HCT116 (cell line): Measurements from ENCODE around the gene TLR3. TPM values are rescaled to one million over a fixed set of nuclear protein-coding genes. Genes with fewer than 3 reads are reported as not detected.
A peak's percentile ranks its signal among the peaks of the same experiment; 100 is the strongest.

ENCODE experiments used
- ATAC-seq: fragments of 200-7000 bp; cut with Tn5 transposase; 2 replicates; pipeline ENCODE4 v1.9.1; 2020; ENCODE audit warnings: mild to moderate bottlenecking, moderate library complexity
- BruUV-seq: library from RNA; stranded (reverse); fragments of 400-500 nt; replicated peaks from 2 replicates; lab custom pipeline; 2021; lab: Mats Ljungman, UMichigan
- CTCF ChIA-PET: fragments of 300-600 bp; sonication (Branson Sonifier 250); formaldehyde crosslinking; loops from one replicate; lab custom pipeline; 2021; ENCODE audit warnings: antibody characterized with exemption; lab: Charles Lee
- POLR2A ChIA-PET: fragments of 300-600, 350-600 bp; sonication (Branson Sonifier 250); formaldehyde crosslinking; loops from one replicate; lab custom pipeline; 2021; ENCODE audit warnings: antibody characterized with exemption; lab: Charles Lee
- RAD21 ChIA-PET, 2 experiments: fragments of 300-600 bp; sonication (Branson Sonifier 250); formaldehyde crosslinking; loops; one replicate each; lab custom pipeline; 2023; ENCODE audit warnings: low total read pairs in 2 of 2; ENCODE audit not compliant: uncharacterized antibody in 2 of 2, unreplicated experiment in 2 of 2, low non-redundant PET in 1 of 2; lab: Charles Lee
- DNase-seq: peaks from one replicate; pipeline ENCODE4 v3.0.0-alpha.2; 2010; ENCODE audit warnings: low read depth, low spot score
- H2AFZ ChIP-seq: fragments of 200-600 bp; shearing (Covaris generic), sonication (generic); 2 replicates; pipeline ENCODE4 v1.6.1; 2017; ENCODE audit warnings: low read depth, mixed run types, mixed read lengths, antibody characterized with exemption, low read length; ENCODE audit not compliant: poor library complexity, severe bottlenecking
- H3K27ac ChIP-seq: 2 replicates; pipeline ENCODE4 v1.5.1; 2012; ENCODE audit warnings: low read depth, low read length
- H3K27me3 ChIP-seq: fragments of 200-600 bp; sonication (generic); 2 replicates; pipeline ENCODE4 v1.6.1; 2016; ENCODE audit warnings: mixed run types, low read length, mixed read lengths; ENCODE audit not compliant: insufficient read depth
- H3K36me3 ChIP-seq, 2 experiments: fragments of 200-500 bp in 1 of 2; fragments of 200-600 bp in 1 of 2; sonication (Bioruptor generic) in 1 of 2; sonication (generic) in 1 of 2; 2 replicates each; pipeline versions ENCODE4 v1.5.1 to v1.6.1; 2014 to 2016; ENCODE audit warnings: low read length in 2 of 2, inconsistent platforms in 1 of 2, mixed read lengths in 1 of 2, mixed run types in 1 of 2; ENCODE audit not compliant: insufficient read depth in 2 of 2, control insufficient read depth in 1 of 2
- H3K4me1 ChIP-seq, 2 experiments: fragments of 200-600 bp in 1 of 2; sonication (generic) in 1 of 2; 2 replicates each; pipeline versions ENCODE4 v1.5.1 to v1.6.1; 2012 to 2017; ENCODE audit warnings: low read length in 2 of 2, inconsistent platforms in 1 of 2, mild to moderate bottlenecking in 1 of 2, mixed read lengths in 1 of 2, mixed run types in 1 of 2, moderate library complexity in 1 of 2; ENCODE audit not compliant: insufficient read depth in 2 of 2, control insufficient read depth in 1 of 2
- H3K4me2 ChIP-seq: fragments of 200-600 bp; sonication (generic); 2 replicates; pipeline ENCODE4 v1.6.1; 2017; ENCODE audit warnings: mixed run types, low read length, mixed read lengths
- H3K4me3 ChIP-seq, 2 experiments: fragments of 200-600 bp in 1 of 2; sonication (generic) in 1 of 2; replicated peaks in 1 of 2; 2 replicates each; pipeline ENCODE4 v1.5.1; 2011 to 2016; ENCODE audit warnings: low read length in 2 of 2, control low read depth in 1 of 2, low read depth in 1 of 2, mild to moderate bottlenecking in 1 of 2, mixed read lengths in 1 of 2, mixed run types in 1 of 2
- H3K79me2 ChIP-seq: fragments of 200-600 bp; sonication (generic); 2 replicates; pipeline ENCODE4 v1.6.1; 2017; ENCODE audit warnings: mild to moderate bottlenecking, mixed run types, low read length, moderate library complexity, mixed read lengths; ENCODE audit not compliant: insufficient read depth
- H3K9ac ChIP-seq: fragments of 200-600 bp; sonication (generic); 2 replicates; pipeline ENCODE4 v1.6.1; 2016; ENCODE audit warnings: low read length, mixed read lengths
- H3K9me2 ChIP-seq: fragments of 200-600 bp; sonication (generic), shearing (Covaris generic); 2 replicates; pipeline ENCODE4 v1.6.1; 2017; ENCODE audit warnings: mixed run types, mild to moderate bottlenecking, moderate library complexity; ENCODE audit not compliant: insufficient read depth
- H3K9me3 ChIP-seq, 2 experiments: fragments of 200-500 bp in 1 of 2; fragments of 200-600 bp in 1 of 2; sonication (Bioruptor generic) in 1 of 2; sonication (generic) in 1 of 2; 2 replicates each; pipeline ENCODE4 v1.6.1; 2014 to 2017; ENCODE audit warnings: low read length in 2 of 2, mixed read lengths in 2 of 2, inconsistent platforms in 1 of 2, low read depth in 1 of 2, mild to moderate bottlenecking in 1 of 2, mixed run types in 1 of 2, moderate library complexity in 1 of 2; ENCODE audit not compliant: control insufficient read depth in 1 of 2, insufficient read depth in 1 of 2
- H4K20me1 ChIP-seq: fragments of 200-600 bp; sonication (generic), shearing (Covaris generic); 2 replicates; pipeline ENCODE4 v1.6.1; 2017; ENCODE audit warnings: mixed run types, mild to moderate bottlenecking, moderate library complexity; ENCODE audit not compliant: insufficient read depth
- CBX3 ChIP-seq: IDR thresholded peaks from 2 replicates; pipeline ENCODE4 v1.6.1; 2012; ENCODE audit warnings: low read depth
- EZH2phosphoT487 ChIP-seq: fragments of 200-600 bp; IDR thresholded peaks from 2 replicates; pipeline ENCODE4 v1.6.1; 2018; ENCODE audit warnings: antibody characterized with exemption, borderline replicate concordance
- POLR2AphosphoS5 ChIP-seq: IDR thresholded peaks from 2 replicates; pipeline ENCODE4 v1.6.1; 2011; ENCODE audit warnings: mild to moderate bottlenecking, low read depth, low read length, moderate library complexity
- RAD21 ChIP-seq: IDR thresholded peaks from 2 replicates; pipeline ENCODE4 v1.6.1; 2012; ENCODE audit warnings: low read depth, mild to moderate bottlenecking
- SIN3A ChIP-seq: IDR thresholded peaks from 2 replicates; pipeline ENCODE4 v1.6.1; 2012; ENCODE audit warnings: low read depth
- SRF ChIP-seq: IDR thresholded peaks from 2 replicates; pipeline ENCODE4 v1.6.1; 2012; ENCODE audit warnings: low read depth
- intact Hi-C: fragments of 100-400 bp; cut with micrococcal nuclease; formaldehyde crosslinking; loops from 2 replicates; pipeline ENCODE4 v1.10.0; 2022
- total RNA-seq: library from RNA; stranded (reverse); gene quantifications from one replicate; pipeline ENCODE4 v1.2.1, GENCODE V29; 2021; ENCODE audit not compliant: unreplicated experiment
- TF ChIP-seq, protein P1 (sequence below): IDR thresholded peaks from 2 replicates; pipeline ENCODE4 v1.6.1; 2012
- TF ChIP-seq, protein P2 (sequence below), 3 experiments: fragments of 200-600 bp in 1 of 3; sonication (generic) in 1 of 3; IDR thresholded peaks in 2 of 3; conservative IDR thresholded peaks in 1 of 3; 2 replicates each; pipeline ENCODE4 v1.5.1; 2012 to 2017; ENCODE audit warnings: low read depth in 2 of 3, low read length in 2 of 3, antibody characterized with exemption in 1 of 3, borderline replicate concordance in 1 of 3, control low read depth in 1 of 3, mild to moderate bottlenecking in 1 of 3, mixed read lengths in 1 of 3, mixed run types in 1 of 3, moderate library complexity in 1 of 3; ENCODE audit not compliant: insufficient read depth in 1 of 3
- TF ChIP-seq, protein P3 (sequence below): IDR thresholded peaks from 2 replicates; pipeline ENCODE4 v1.6.1; 2011; ENCODE audit warnings: mild to moderate bottlenecking, low read length, moderate library complexity; ENCODE audit not compliant: insufficient replicate concordance; ENCODE audit errors: extremely low read depth
- TF ChIP-seq, protein P4 (sequence below): IDR thresholded peaks from 2 replicates; pipeline ENCODE4 v1.6.1; 2012; ENCODE audit warnings: low read depth
- TF ChIP-seq, protein P5 (sequence below): IDR thresholded peaks from 2 replicates; pipeline ENCODE4 v1.6.1; 2012

The TLR3 gene
- total RNA-seq, 1 experiment from 2014 or later = 1.3 TPM

DNA sequence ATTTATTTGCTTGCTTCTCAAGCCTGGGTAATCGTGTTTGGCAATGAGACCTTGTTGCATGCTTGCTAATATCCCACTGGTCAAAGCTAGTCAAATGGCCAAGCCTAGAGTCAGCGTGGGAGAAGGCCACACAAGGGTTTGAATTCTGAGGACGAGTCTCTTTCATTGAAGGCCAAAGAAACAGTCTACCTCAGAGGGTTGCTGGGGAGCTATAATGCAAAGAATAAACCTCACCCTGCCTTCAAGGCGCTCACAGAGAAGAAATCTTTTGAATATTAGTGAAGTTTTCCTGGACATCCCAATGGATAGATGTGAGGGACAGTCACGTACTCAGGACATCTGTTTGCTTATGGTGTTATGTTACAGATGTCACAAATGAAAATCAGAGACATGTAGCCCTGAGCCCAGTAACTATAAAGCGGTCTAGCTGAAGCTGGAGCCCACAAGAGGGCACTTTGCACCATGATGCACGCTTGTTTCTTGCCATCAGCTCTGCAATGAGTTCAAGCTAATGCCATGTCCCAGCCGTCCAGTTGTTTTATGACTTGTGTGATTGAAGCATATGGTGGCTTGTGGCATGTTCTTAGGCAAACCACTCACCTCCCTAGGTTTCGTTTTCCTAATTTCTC is 1.1 kb upstream of the TLR3 start:
- Histone ChIP-seq H3K9me2 (no peaks in the 10 kb centered on the region), H3K36me3 (no peaks in the 10 kb centered on the region), H2AFZ (peak overlapping the region; percentile 95), H3K79me2 (no peaks in the 10 kb centered on the region), H3K27me3 (no peaks in the 10 kb centered on the region), H3K4me3 (peak overlapping the region; percentile 39 to 53)
- no TSS peak for BruUV-seq
- peak; percentile 93 for ATAC-seq
- DNase-seq = peak; percentile 64
- ChIA-PET POLR2A (interaction anchor here (0.9 to 1.3 kb wide), 3 partner anchors 13 to 69 kb away, joined by 3 to 7 read pairs (median 5); no protein-coding TSS in a partner anchor), CTCF (interaction anchor here (0.9 to 5.6 kb wide), 11 partner anchors 11 to 519 kb away, joined by 3 to 97 read pairs (median 5); no protein-coding TSS in a partner anchor)
- intact Hi-C loops = loop anchor here (1.0 to 2.0 kb wide), 2 partner anchors 69 to 133 kb away; no protein-coding TSS in a partner anchor
- TF ChIP-seq, protein P1, sequence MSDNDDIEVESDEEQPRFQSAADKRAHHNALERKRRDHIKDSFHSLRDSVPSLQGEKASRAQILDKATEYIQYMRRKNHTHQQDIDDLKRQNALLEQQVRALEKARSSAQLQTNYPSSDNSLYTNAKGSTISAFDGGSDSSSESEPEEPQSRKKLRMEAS = peak; percentile 44; the same call in 1 of the 2 replicates
- no peak for TF ChIP-seq SRF
- peak; percentile 84 for TF ChIP-seq RAD21
- TF ChIP-seq EZH2phosphoT487 = no peak
- TF ChIP-seq, protein P2, sequence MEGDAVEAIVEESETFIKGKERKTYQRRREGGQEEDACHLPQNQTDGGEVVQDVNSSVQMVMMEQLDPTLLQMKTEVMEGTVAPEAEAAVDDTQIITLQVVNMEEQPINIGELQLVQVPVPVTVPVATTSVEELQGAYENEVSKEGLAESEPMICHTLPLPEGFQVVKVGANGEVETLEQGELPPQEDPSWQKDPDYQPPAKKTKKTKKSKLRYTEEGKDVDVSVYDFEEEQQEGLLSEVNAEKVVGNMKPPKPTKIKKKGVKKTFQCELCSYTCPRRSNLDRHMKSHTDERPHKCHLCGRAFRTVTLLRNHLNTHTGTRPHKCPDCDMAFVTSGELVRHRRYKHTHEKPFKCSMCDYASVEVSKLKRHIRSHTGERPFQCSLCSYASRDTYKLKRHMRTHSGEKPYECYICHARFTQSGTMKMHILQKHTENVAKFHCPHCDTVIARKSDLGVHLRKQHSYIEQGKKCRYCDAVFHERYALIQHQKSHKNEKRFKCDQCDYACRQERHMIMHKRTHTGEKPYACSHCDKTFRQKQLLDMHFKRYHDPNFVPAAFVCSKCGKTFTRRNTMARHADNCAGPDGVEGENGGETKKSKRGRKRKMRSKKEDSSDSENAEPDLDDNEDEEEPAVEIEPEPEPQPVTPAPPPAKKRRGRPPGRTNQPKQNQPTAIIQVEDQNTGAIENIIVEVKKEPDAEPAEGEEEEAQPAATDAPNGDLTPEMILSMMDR (IDR thresholded peaks at IDR 0.05 in 2 of 3, conservative IDR thresholded peaks at IDR 0.05 in 1 of 3; ENCODE audit: borderline replicate concordance in 1 of 3, insufficient read depth in 1 of 3, low read depth in 2 of 3, low read length in 2 of 3) = peak; percentile 58 to 78 (median 60); a peak in 5 of 6 replicates
- TF ChIP-seq, protein P3, sequence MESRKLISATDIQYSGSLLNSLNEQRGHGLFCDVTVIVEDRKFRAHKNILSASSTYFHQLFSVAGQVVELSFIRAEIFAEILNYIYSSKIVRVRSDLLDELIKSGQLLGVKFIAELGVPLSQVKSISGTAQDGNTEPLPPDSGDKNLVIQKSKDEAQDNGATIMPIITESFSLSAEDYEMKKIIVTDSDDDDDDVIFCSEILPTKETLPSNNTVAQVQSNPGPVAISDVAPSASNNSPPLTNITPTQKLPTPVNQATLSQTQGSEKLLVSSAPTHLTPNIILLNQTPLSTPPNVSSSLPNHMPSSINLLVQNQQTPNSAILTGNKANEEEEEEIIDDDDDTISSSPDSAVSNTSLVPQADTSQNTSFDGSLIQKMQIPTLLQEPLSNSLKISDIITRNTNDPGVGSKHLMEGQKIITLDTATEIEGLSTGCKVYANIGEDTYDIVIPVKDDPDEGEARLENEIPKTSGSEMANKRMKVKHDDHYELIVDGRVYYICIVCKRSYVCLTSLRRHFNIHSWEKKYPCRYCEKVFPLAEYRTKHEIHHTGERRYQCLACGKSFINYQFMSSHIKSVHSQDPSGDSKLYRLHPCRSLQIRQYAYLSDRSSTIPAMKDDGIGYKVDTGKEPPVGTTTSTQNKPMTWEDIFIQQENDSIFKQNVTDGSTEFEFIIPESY = no peak
- TF ChIP-seq, protein P4, sequence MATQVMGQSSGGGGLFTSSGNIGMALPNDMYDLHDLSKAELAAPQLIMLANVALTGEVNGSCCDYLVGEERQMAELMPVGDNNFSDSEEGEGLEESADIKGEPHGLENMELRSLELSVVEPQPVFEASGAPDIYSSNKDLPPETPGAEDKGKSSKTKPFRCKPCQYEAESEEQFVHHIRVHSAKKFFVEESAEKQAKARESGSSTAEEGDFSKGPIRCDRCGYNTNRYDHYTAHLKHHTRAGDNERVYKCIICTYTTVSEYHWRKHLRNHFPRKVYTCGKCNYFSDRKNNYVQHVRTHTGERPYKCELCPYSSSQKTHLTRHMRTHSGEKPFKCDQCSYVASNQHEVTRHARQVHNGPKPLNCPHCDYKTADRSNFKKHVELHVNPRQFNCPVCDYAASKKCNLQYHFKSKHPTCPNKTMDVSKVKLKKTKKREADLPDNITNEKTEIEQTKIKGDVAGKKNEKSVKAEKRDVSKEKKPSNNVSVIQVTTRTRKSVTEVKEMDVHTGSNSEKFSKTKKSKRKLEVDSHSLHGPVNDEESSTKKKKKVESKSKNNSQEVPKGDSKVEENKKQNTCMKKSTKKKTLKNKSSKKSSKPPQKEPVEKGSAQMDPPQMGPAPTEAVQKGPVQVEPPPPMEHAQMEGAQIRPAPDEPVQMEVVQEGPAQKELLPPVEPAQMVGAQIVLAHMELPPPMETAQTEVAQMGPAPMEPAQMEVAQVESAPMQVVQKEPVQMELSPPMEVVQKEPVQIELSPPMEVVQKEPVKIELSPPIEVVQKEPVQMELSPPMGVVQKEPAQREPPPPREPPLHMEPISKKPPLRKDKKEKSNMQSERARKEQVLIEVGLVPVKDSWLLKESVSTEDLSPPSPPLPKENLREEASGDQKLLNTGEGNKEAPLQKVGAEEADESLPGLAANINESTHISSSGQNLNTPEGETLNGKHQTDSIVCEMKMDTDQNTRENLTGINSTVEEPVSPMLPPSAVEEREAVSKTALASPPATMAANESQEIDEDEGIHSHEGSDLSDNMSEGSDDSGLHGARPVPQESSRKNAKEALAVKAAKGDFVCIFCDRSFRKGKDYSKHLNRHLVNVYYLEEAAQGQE = no peak
- peak; percentile 85 for TF ChIP-seq CBX3
- TF ChIP-seq, protein P5, sequence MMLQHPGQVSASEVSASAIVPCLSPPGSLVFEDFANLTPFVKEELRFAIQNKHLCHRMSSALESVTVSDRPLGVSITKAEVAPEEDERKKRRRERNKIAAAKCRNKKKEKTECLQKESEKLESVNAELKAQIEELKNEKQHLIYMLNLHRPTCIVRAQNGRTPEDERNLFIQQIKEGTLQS = no peak
- TF ChIP-seq POLR2AphosphoS5 = peak; percentile 36; the same call in 1 of the 2 replicates
- TF ChIP-seq SIN3A = 0 out of 2 replicates have a peak, but pooled peaks have one; percentile 31
- TF ChIP-seq, all 23 proteins: peak for 6
- no peaks in the 10 kb centered on the region for H4K20me1 ChIP-seq
- no peak overlapping the region for H3K27ac ChIP-seq
- H3K9ac ChIP-seq = no peak overlapping the region
- H3K9me3 ChIP-seq = no peaks in the 10 kb centered on the region
- peaks cover 0 to 18% of the 10 kb centered on the region in 2 experiments; a peak in 3 of 4 replicates for H3K4me1 ChIP-seq
- RAD21 ChIA-PET = interaction anchor here (1.4 to 2.2 kb wide), 3 partner anchors 64 to 70 kb away, joined by 3 to 10 read pairs (median 8); no protein-coding TSS in a partner anchor
- H3K4me2 ChIP-seq = peak overlapping the region; percentile 74
